ENCODE data around the gene DNAH2.

DNA sequence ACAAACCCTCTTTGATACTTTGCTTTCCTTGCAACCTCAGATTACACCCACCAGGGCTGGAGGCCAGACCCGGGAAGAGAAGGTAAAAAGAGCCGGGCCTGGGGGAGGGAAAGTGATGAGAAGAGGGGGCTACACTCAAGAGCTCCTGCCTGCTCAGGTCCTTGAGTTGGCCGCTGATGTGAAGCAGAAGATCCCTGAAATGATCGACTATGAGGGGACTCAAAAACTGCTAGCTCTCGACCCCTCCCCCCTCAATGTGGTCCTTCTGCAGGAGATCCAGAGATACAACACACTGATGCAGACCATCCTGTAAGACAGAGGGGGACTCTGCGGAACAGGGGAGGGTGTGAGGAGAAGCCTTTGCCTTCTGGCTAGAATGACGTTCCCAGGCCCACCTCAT lies 113.7 kb downstream of the DNAH2 start:
- no peak for TF ChIP-seq CTCF (IDR thresholded peaks at IDR 0.05)
- no peak for TF ChIP-seq POLR2AphosphoS5 (IDR thresholded peaks at IDR 0.05; ENCODE audit: low read depth, low read length)
- TF ChIP-seq TCF7L2 (IDR thresholded peaks at IDR 0.05; ENCODE audit: low read depth, low read length): no peak
